Activated CD8-positive, alpha-beta memory T cell treated with anti-CD3 and anti-CD28 coated beads, Interleukin-2, amount 50 U/mL, for 1 hour (primary cell): ENCODE results near the gene ALAD.
"Not testable (repeated sequence)": the region's sequence is repeated elsewhere in the genome, so short reads cannot be mapped to it uniquely, and the experiment has no call there.

Experiments used
- DNase-seq: peaks from one replicate; pipeline ENCODE4 v3.0.0-alpha.2; 2020; ENCODE audit errors: extremely low read depth

ALAD gene

GRCh38 chr9:113398796-113399195 lies 2.3 kb downstream of the ALAD start:
- DNase-seq = no peak

GRCh38 chr9:113397203-113397631 lies 3.9 kb downstream of the ALAD start:
- DNase-seq = no peak

DNA sequence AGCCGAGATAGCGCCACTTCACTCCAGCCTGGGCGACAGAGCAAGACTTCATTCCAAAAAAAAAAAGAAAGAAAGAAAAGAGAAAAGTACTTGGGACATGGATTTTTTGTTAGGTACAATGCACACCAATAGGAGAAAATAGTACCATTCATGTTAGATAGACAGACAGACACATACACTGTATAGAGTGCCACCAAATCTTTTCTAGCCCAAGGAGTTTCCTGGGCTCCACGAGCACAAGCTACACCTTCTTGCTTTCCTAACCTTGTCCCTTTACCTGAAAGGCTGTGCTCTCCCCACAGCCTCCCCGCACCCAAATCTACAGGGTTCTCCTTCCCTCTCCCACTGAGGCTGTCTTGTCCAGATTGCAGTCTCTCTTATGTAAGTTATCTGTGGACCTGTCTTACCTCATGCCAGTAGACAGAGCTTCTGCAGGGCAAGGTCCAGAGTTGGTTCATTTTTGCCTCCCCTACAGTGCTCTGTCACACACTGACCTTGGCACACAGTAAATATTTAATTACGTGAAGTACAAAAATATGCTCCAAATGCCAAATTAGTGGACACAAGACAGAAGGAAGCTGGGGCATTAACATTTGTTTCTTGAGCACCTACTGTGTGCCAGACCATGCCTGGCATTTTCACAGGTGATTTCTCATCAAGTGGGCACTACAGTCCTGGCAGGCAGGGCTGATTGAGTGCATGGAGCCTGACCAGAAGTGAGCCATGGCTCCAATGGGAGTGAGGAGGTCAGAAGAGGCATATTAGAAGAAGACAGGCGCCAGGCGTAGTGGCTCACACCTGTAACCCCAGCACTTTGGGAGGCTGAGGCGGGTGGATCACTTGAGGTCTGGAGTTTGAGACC lies 5.9 kb downstream of the ALAD start:
- no peak for DNase-seq

DNA sequence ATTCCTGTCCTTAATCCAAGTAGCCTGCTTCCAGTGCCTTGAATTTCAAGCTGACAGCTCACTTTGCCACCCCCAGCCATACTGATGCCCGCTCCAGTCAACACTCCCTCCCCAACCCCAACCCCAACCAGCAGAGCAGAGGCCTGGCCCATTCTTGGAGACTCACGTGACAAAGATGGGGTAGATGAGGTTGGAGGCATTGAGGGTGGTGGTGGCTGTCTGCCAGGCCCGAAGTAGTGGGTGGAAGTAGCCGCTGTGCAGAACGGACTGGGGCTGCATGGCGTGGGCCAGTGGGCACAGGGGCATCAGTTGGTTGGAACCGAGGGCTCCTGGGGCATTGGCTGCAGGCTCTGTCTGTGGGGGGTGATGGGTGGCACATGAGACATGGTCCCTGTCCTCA lies 7.8 kb downstream of the ALAD start:
- no peak for DNase-seq

GRCh38 chr9:113391917-113392316 lies 9.2 kb downstream of the ALAD start:
- DNase-seq = no peak

GRCh38 chr9:113390192-113390960 lies 10.7 kb downstream of the ALAD start:
- DNase-seq = no peak

- no peak for DNase-seq
Measured at GRCh38 chr9:113389451-113389850, 11.6 kb downstream of the ALAD start.

DNA sequence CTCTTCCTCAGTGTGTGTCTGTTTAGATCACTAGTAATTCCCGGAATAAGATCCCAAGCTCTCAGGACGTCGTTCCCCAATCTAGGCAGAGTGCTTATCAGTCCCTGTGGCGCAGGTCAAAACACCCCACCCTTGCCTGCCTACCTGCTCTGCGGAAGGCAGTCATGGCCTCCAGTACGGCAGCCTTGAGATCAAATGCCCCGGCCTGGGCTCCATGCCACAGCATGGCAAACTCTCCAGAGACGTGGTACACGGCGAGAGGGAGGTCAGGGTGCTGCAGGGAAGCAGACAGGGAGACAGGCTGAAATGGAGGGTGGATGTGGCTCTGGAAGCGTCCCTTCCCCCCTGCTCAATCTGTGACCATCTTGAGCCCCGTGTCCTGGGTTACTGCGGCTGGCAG lies 12.3 kb downstream of the ALAD start:
- DNase-seq = no peak

- no peak for DNase-seq
Measured at GRCh38 chr9:113387560-113388230, 13.4 kb downstream of the ALAD start.

DNA sequence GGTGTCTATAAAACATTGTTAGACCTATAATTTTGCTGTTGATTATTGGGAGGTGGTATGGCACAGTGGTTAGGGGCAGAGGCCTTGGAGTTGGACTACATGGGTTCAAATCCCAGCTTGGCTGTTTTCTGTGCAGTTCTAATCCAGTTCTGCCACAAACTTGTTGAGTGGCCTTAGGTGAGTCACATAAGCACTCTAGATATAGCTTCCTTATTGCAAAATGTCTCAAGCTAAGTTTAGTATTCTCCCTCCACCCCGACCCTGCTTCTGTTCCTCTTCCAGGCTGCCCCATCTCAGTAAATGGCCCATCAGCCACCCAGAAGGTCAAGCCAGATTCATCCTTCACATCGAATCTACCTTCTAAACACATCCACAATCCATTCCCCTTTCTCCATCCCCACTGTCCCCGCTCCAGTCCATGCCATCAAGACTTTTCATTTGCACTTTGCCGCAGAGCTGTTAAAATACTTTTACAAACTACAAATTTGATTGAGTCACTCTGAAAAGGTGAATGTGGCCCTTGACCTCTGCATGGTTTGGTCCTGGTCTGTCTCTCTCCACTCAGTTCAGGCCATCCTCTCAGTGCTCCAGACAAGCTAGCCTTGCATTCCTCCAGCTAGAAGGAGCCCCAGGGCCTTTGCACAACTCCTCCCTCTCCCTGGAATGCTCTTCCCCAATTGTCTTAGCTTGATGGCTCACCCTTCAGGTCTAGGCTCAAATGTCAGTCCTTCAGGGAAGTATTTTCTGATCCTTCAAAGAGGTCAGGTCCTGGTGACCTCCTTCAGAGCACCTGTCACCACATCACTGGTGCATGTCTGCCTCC lies 14.3 kb downstream of the ALAD start:
- DNase-seq = no peak

- no peak for DNase-seq
Measured at GRCh38 chr9:113381909-113382411, 19.1 kb downstream of the ALAD start.

GRCh38 chr9:113381441-113381840 lies 19.6 kb downstream of the ALAD start:
- not testable (repeated sequence) for DNase-seq

GRCh38 chr9:113380869-113381378 lies 20.2 kb downstream of the ALAD start:
- DNase-seq = no peak

GRCh38 chr9:113379829-113380210 lies 21.3 kb downstream of the ALAD start:
- DNase-seq = not testable (repeated sequence)

DNA sequence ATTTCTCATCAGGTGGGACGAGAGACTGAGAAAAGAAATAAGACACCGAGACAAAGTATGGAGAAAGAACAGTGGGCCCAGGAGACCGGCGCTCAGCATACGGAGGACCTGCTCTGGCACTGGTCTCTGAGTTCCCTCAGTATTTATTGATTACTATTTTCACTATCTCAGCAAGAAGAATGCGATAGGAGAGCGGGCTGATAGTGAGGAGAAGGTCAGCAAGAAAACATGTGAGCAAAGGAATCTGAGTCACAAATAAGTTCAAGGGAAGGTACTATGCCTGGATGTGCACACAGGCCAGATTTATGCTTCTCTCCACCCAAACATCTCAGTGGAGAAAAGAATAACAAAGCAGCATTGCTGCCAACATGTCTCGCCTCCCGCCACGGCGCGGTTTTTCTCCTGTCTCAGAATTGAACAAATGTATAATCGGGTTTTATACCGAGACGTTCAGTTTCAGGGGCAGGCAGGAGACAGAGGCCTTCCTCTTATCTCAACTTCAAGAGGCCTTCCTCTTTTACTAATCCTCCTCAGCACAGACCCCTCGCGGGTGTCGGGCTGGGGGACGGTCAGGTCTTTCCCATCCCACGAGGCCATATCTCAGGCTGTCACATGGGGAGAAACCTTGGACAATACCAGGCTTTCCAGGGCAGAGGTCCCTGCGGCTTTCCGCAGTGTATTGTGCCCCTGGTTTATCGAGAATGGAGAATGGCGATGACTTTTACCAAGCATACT lies 21.8 kb downstream of the ALAD start:
- not testable (repeated sequence) for DNase-seq

- DNase-seq = peak; percentile 54
Measured at GRCh38 chr9:113376634-113377567, 24.2 kb downstream of the ALAD start, which contains the start of gene HDHD3. Gene HDHD3, minus strand, starts transcription at chr9:113376986. Its CDS starts 2,632 bp downstream, at chr9:113374354.

DNA sequence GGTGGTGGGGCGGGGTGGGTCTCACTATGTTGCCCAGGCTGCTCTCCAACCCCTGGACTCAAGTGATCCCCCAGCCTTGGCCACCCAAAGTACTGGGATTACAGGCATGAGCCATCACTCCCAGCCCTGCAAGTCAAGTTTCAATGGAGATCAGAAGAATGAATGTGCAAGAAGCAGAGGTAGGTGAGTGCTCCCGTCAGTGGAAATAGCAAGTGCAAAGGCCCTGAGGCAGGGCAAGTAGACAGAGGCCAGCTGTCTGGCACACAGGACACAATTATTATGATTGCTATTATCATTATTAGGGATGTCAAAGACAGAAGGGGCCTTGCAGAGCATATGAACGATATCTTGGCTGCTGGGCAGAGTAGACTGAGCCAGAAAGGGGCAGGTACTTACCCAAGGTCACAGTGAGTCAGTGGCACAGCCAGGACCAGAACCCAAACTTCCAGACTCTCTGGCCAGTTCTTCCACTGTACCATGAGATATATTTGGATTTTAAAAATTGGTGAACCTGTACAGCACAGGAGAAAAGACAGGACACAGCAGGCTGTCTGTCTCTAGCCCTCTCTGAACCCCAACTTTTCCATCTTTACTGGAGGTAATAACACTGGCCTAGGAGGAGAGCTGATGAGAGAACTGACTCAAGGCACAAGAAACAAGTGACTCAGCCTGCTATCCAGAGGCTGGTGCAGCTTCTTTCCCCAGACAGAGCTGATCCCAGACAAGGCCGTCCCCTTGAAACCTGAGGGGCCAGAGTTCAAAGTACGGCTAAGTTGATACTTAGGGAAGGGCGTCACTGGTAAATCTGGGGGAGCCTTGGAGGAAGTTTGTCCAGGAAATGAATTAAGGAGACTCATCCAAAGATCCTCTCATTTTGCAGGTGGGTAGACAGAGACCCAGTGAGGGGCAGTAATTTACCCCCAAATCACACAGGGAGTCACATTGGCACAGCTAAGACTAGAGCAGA lies 25.7 kb downstream of the ALAD start:
- DNase-seq = no peak
